Hepatocyte (in vitro differentiated cells): ENCODE measurements around the gene FAM222A.

ENCODE experiments used
- CTCF ChIP-seq: fragments of 200-600 bp; sonication (generic); IDR thresholded peaks from 2 replicates; pipeline ENCODE4 v1.5.1; 2016; ENCODE audit warnings: antibody characterized with exemption, mild to moderate bottlenecking; ENCODE audit not compliant: poor library complexity
- EZH2 ChIP-seq: fragments of 200-600 bp; sonication (generic); IDR thresholded peaks from 2 replicates; pipeline ENCODE4 v1.6.1; 2016; ENCODE audit warnings: antibody characterized with exemption, mild to moderate bottlenecking, borderline replicate concordance
- EZH2phosphoT487 ChIP-seq: fragments of 200-600 bp; sonication (generic); IDR thresholded peaks from one replicate; pipeline ENCODE4 v1.6.1; 2018; ENCODE audit warnings: antibody characterized with exemption, mild to moderate bottlenecking, low read depth, moderate library complexity; ENCODE audit not compliant: unreplicated experiment, severe bottlenecking

- TF ChIP-seq EZH2phosphoT487 = no peak
- no peak for TF ChIP-seq CTCF
- TF ChIP-seq EZH2 = no peak
Measured at GRCh38 chr12:109701064-109701463, 12.6 kb upstream of the FAM222A start.
